GM19397 (cell line): ENCODE measurements around the gene HLA-DRA.

Experiments
- ATAC-seq: cut with Tn5 transposase; IDR thresholded peaks from one replicate; pipeline ENCODE4 v1.9.1; 2021; ENCODE audit warnings: mild to moderate bottlenecking, moderate library complexity; ENCODE audit not compliant: unreplicated experiment

Gene HLA-DRA

DNA sequence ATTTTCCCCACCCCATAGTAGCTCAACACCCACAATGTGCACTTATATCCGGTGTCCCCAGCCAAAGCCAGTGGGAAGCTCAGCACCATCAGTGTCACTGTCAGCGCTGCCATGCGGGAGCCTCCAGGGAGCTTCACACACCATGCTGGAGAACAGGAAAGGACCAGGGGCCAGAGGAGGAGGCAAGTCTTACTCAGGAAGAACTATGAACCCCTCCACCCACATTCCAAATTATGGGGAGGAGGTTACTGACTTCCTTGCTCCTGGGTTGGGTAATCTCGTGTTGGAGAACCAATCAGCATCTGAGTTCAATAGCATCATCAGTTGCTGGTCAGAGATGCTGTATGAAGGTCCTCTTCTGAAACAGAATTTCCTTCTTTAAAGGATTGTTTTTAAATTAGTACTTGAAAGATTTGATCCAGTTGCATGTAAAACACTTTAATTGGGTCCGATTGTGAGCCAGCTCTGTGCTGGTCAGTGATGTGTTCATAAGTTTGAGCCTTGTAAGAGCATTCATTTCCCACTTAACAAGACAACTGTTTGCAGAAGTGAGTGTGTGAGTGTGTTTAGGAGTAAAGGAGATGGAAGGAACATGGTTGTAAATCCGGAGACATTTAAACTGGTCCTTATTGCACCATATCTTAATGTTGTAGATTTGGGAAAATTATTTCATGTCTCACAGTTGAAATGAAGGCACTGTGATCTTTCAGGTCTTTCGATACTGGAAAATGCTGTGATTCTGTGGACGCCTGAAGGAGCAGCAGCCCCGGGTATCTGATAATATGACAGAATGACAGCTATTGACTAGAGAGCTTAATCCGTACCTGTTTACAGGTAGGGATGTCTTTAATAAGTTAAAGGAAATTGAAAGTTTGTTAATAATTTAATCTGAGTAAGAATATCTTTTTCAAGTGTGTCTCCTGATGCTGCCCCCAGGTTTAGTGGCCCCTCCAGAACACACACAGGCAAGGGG lies 34.0 kb downstream of the HLA-DRA start:
- peak; percentile 87 for ATAC-seq

- ATAC-seq, result no peak
These were observed 35.9 kb downstream of the HLA-DRA start for GRCh38 chr6:32475392-32476206.

DNA sequence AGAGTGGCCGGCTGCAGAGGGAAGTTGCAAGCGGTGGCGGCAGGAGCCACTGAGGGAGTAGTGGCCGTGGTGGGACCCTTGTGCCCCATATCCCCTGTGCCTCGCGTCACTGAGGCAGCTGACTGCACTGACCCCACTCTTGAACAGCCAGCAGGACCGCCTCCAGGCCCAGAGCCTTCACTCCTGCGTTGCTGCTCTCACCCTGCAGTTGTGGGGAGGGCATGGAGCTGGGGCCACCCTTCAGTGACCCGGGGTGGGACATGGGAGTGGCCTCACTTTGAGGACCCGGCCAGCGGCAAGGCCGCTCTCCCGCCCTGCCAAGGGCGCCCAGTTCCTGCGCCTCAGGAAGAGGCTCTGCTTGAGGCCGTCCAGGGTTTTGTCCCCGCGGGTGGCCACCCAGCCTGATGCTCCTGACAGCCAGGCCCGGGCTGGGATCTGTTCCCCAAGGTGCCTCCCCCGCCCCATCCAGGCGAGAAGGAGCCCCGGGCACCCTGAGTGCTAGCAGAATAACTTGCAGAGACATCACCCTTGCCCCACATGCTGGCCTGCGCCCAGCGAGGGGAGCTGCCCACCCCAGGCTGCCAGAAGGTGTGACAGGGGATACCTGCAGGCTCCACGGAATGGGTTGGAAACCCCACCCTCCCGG lies 44.4 kb downstream of the HLA-DRA start:
- no peak for ATAC-seq

- ATAC-seq, result no peak
These were observed 44.9 kb downstream of the HLA-DRA start for GRCh38 chr6:32484614-32484998.

DNA sequence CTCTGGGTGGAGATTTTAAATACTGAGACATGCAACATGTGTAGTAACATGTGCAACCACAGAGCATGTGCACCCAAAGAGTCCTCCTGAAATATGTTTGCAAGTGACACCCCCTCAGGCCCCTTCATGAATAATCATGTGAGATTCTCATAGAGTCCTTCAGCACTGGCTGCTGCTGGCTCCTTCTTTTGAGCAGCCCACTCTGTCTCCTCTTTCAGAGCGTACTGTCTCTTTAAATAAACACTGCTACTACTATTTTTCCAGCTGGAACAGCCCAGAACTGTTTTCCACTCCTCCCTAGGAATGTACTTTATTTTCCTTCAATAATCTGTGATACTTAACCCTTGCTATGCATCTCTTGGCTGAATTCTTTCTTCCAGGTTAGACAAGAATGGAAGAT lies 48.4 kb downstream of the HLA-DRA start:
- no peak for ATAC-seq

- no peak for ATAC-seq
These were observed 52.0 kb downstream of the HLA-DRA start for GRCh38 chr6:32491700-32492099.

DNA sequence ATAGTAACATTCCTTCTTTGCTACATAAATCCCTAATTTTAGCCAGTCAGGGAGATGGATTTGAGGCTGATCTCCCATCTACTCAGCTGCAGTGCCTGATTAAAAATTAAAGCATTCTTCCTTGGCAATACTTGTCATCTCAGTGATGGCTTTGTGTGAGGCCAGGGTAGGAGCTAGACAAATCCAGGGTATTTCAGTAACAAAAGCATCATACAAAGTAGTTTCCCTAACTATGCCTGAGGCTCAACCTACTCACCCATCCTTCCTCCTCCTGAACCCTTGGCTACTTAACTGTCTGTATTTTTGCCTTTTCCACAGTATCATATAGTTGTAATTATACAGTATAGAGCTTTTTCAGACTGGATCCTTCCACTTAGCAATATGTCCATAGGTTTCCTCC lies 52.7 kb downstream of the HLA-DRA start:
- no peak for ATAC-seq
